NCI-H226 (cell line): ENCODE results near the gene KDF1.
A peak's percentile ranks its signal among the peaks of the same experiment; 100 is the strongest.

Experiments
- DNase-seq: peaks from one replicate; pipeline ENCODE4 v3.0.0-alpha.2; 2015

The KDF1 gene

GRCh38 chr1:26913754-26914619 is 46.3 kb downstream of the KDF1 start, which contains the start of gene NR0B2:
NR0B2 (minus strand) TSS chr1:26913975; CDS start chr1:26913940, 35 bp downstream.
- no peak for DNase-seq

GRCh38 chr1:26913389-26913753 is 46.9 kb downstream of the KDF1 start:
- DNase-seq: no peak

GRCh38 chr1:26912147-26912490 is 48.1 kb downstream of the KDF1 start:
- no peak for DNase-seq

- no peak for DNase-seq
Measured at GRCh38 chr1:26911399-26912146, 48.7 kb downstream of the KDF1 start.

- no peak for DNase-seq
Measured at GRCh38 chr1:26910343-26911160, 49.7 kb downstream of the KDF1 start.

- DNase-seq: no peak
Measured at GRCh38 chr1:26909951-26910342, 50.3 kb downstream of the KDF1 start.

GRCh38 chr1:26907071-26907917 is 53.0 kb downstream of the KDF1 start:
- peak; percentile 80 for DNase-seq

GRCh38 chr1:26900815-26901511 is 59.3 kb downstream of the KDF1 start:
- DNase-seq: no peak

GRCh38 chr1:26900001-26900814 is 60.1 kb downstream of the KDF1 start, which contains the start of gene GPATCH3:
GPATCH3 (minus strand) TSS chr1:26900467; CDS start chr1:26900442, 25 bp downstream.
- DNase-seq: peak; percentile 84
